GM19395 (cell line): ENCODE data around the gene FHAD1.
A peak's percentile ranks its signal among the peaks of the same experiment; 100 is the strongest.

ENCODE experiments used
- ATAC-seq: cut with Tn5 transposase; IDR thresholded peaks from one replicate; pipeline ENCODE4 v1.9.1; 2021; ENCODE audit warnings: mild to moderate bottlenecking, moderate library complexity; ENCODE audit not compliant: unreplicated experiment

FHAD1 gene

DNA sequence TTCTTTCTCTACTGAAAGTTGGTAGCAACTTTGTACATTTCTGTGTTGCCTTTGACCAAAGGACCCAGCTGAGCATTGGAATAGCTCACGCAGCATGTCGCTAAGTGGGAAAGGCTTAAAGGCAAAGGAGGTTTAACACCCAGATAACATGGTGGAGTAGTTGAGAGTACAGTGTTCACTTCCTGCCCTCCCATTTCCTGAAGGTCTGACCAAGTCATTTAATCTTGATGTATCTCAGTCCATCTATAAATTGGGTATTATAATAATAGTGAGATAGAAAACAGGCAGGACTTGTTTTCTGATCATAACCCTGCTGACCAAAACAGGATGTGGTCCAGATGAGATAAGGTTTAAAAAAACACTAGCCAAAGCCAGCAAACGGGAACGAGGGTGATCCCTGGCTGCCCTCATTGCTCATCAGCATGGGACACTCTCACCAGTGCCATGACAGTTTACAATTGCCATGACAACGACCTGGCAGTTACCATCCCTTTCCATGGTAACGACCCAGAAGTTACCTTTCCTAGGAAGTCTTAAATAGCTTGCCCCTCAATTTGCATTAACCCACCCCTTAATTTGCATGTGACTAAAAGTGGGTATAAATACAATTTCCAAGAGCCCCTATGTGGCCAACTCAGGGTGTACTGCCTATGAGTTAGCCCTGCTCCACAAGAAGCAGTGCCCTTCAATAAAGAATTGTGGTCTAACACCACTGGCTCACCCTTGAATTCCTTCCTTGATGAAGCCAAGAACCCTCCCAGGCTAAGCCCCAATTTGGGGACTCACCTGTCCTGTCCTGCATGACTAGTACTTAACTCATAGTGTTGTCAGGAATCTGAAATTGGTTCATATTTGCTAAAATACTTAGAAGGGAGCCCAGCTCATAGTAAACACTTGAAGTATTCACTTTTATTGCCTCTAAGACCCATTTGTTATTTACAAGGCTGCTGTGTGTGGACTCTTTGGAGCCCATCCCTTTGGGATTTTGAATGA lies 28.4 kb upstream of the FHAD1 start:
- ATAC-seq: no peak

DNA sequence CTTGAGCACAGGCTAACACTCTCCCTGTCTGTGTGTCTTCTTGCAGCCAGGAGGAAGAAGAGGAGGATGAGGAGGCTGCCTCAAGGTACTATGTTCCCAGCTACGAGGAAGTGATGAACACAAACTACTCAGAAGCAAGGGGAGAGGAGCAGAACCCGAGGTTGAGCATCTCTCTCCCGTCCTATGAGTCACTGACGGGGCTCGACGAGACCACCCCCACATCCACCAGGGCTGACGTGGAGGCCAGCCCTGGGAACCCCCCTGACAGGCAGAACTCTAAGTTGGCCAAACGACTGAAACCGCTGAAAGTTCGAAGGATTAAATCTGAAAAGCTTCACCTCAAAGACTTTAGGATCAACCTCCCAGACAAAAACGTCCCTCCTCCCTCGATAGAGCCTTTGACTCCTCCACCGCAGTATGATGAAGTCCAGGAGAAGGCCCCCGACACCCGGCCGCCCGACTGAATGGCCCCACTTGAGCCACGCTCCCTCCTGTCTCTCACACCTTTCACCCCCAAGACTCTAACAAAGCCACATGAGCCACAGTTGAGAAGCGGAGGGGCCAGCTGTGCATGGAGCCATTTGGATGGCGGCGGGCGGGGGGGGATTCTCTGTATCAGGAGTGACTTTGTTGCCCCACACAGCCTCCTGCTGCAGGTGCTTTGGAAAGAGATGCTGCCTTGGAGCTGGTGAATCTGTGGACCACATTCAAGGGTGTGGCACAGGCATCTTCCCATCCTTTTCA lies 27.6 kb upstream of the FHAD1 start:
- ATAC-seq: no peak

DNA sequence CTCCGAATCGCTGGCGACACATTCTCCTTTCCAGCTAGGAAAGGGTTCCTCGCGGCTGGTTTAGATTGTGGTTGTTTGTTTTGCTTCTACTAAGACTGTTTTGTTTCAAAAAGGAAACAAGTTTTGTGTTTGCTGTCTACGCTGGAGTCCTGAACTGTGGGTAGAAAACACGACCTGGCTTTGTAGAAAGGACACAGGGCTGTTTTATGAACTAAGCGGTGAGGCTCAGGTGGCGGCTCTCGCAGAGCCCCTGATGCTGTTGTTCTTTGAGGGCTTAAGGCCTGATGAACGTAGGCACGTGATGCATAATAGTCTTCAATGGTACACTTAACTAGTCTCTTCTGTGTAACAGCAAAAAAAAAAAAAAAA lies 27.0 kb upstream of the FHAD1 start:
- no peak for ATAC-seq

DNA sequence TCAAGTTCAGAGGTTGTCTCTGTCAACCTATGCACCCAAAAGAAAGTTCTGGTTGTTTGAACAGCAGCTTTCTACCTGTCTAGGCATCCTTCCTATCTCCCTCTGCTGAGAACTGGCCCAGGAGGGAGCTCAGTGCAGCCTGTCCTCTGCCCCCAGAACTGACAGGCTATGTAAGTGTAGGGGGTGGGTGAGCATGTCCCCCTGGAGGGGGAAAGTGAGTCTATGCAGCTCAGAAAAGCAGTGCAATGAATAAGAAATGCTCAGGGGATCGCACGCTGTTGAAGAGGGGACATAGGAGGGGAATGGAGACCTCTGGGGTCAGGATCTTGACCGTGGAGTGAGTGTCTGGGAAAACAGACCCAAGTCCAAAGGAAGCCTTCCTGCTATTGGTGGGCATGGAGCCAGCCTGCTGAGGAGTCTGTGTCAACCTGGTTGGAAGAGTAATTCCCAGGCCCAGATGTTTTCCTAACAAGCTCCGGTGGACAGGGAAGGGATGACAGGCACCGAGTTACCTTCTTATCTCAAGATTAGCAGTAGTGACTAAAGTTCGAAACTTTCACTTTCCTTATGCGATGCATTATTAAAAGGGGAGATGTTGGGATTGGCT lies 26.1 kb upstream of the FHAD1 start:
- no peak for ATAC-seq

DNA sequence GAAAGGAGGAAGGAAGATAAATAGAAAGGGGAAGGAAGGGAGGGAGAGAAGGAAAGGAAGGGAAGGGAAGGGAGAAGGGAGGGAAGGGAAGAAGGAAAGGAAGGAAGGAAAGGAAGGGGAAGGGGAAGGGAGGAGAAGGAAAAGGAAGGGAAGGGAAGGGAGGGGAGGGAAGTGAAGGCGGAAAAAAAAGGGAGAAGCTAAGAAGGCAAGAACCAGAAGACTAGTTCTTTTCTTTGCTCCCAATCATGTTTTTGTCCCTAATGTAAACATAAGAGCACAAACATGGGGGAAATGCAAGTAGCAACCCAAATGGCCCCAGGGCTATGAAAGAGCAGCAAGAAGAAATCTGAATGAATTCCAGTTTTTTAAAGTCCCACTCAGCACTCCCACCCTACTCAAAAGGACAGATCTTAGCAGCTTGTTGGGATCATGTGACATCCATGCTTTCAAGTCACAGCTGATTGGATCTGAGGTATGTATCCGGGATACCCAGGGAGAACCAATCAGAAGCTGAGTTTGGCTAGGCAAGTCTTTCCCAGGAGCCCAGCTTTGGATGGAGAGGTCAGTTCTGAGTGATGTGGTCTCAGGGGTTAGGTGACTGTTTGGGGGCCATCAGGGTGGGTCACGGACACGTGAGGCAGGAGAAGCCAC lies 24.2 kb upstream of the FHAD1 start:
- ATAC-seq: no peak

DNA sequence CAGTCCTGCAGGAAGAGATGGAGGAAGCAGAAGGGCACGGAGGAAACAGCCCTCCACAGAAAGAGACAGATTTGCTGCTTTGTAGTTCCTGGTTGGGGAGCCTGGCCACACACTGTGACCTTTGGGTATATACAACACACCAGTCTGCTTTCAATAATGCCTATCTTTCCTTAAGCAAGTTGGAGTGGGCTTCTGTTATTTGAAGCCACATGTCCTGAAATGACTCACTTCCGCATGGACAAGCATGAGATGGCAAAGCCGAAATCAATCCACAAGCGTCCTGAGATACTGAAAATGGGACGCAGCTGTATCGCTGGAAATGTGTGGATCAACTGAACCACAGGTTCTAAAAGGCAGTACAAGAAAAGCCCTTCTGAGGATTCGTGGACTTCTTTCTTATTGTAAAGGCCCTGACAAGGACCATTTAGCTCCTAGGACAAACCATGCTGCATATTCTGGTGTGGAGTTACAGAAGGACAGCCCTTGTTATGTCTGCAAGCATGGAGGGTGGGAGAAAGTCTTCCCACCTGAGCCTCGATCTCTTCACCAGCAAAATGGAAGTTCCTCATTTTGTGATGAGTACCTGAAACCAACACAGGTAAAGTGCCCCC lies 22.7 kb upstream of the FHAD1 start:
- no peak for ATAC-seq

DNA sequence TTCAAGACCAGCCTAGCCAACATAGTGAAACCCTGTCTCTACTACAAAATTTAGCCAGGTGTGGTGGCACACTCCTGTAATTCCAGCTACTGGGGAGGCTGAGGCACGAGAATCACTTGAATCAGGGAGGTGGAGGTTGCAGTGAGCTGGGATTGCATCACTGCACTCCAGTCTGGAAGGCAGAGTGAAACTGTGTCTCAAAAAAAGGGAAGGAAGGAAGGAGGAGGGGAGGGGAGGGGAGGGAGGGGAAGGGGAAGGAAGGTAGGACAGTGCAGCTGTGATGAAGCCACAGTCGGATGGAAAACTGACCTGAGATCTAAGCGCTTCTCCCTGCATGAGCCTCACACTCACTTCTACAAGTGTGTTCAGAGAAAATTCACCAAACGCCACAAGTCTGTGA lies 22.0 kb upstream of the FHAD1 start:
- no peak for ATAC-seq

DNA sequence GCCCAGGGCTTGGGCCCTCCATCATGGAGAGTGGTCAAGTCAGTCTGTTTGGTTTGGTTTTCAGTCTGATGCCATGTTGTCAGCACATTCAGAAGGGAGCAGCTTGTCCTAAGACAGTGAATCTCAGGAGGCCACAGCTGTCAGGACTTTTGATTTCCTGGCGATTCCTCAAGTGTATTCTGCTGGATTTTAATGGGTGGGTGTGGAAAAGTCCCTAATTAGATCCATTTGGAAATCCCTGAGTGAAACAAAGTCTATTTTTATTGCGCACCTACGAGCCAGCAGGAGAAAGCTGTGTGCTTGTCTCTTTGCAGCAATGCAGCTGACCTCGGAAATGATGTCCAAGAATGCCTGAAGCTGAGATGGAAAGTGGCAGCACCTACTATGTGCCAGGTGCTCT lies 21.6 kb upstream of the FHAD1 start:
- ATAC-seq: no peak

DNA sequence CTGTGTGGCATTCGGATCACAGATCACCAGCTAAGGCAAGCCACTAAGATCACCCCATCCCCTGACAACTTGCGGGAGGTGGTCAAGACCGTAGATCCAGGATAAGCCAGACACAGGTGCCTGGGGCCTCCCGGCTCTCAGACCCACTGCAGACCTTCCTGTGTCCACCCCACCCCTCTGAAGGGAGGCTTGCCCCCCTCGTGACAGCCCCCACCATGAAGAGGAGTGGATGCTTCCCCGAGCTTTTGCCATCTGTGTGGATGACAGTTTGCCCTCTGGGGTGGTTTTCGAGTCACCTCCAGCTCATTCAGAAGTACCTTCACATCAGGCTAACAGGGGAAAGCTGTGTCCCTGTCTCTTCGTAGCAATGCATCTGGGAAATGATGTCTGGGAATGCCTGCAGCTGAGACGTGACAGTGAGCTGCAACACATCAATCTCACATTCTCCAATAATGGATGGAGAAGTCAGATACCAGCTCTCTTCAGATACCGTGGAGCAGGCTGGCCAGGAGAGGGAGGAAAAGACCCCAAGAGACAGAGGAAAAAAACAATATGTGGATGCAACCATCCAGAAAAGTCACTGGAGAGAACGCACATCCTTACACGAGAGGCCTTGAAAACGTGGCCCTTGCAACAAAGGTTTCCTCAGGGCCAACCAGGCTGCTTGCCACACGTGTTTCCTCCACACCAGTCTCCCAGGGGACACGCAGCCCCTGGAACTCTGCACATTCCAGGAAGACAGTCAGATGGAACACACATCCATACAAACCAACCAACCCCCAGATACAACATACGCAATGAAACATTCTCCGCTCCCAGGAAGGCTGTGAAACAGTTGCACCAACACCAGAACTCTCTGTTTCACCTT lies 20.4 kb upstream of the FHAD1 start:
- no peak for ATAC-seq

DNA sequence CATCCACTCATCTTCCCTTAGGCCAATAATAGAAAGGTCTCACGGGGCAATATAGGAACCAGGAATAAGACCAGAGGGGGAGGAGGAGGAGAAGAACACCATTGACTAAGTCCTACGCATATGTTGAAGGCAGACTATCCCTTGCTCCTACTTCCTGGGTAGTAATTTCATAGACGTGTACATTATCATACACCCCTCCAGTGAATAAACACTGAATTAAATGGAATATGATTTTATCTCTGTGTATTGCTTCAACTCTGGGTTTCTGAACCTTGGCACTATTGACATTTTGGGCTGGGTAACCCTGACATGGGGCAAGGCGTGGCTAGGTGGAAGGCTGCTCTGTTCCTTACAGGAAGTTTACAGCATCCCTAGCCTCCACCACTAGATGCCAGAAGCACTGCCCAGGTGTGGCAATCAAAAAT lies 17.3 kb upstream of the FHAD1 start:
- no peak for ATAC-seq

DNA sequence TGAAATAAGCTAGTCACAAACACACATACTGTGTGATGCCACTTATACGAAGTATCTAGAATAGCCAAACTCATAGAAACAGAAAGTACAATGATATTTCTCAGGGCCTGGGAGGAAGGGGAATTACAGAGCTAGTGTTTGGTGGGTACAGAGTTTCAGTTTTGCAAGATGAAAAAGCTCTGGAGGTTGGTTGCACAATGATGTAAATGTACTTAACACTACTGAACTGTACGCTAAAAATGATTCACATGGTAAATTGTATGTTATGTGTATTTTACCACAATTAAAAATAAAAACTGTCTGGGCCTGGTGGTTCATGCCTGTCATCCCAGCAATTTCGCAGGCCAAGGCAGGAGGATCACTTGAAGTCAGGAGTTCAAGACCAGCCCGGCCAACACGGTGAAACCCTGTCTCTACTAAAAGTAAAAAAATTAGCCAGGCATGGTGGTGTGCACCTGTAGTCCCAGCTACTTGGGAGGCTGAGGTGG lies 15.3 kb upstream of the FHAD1 start:
- peak; percentile 89 for ATAC-seq

DNA sequence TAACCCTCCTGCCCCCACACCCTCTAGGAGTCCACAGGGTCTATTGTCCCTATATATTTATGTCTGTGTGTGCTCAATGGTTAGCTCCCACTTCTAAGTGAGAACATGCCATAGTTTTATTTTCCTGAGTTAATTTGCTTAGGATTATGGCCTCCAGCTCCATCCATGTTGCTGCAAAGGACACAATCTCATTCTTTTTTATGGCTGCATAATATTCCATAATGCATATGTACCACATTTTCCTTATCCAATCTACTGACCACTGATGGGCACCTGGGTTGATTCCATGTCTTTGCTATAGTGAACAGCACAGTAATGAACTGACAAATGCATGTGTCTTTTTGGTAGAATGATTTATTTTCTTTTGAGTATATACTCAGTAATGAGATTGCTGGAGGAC lies 13.3 kb upstream of the FHAD1 start:
- no peak for ATAC-seq

DNA sequence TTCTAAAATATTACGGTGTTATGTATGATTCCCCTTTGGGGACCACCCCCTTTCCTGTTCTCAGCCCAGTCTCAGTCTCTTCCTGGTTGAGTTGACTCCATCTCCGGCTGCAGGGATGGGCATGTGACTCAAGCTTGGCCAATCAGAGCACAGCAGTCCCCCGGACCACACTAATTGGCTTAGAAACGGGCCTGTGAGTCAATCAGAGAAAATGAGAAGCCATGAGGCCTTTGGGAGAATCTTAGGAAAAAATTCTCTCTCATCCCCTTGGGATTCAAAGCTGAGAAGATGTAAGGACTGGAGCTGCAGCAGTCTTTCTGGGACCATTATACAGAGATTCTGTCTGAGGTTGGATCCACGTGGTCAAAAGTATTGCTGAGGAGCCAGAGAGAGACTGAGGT lies 10.7 kb upstream of the FHAD1 start:
- no peak for ATAC-seq

DNA sequence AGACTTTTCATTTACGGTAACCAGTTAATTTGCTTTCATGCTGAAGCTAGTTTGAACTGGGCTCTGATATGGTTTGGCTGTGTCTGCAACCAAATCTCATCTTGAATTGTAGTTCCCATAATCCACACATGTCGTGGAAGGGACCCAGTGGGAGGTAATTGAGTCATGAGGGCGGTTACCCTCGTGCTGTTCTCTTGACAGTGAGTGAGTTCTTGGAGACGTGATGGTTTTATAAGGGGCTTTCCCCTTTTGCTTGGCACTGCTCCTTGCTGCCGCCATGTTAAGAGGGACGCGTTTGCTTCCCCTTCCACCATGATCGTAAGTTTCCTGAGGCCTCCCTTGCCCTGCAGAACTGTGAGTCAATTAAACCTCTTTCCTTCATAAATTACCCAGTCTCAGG lies 10.3 kb upstream of the FHAD1 start:
- ATAC-seq: no peak

DNA sequence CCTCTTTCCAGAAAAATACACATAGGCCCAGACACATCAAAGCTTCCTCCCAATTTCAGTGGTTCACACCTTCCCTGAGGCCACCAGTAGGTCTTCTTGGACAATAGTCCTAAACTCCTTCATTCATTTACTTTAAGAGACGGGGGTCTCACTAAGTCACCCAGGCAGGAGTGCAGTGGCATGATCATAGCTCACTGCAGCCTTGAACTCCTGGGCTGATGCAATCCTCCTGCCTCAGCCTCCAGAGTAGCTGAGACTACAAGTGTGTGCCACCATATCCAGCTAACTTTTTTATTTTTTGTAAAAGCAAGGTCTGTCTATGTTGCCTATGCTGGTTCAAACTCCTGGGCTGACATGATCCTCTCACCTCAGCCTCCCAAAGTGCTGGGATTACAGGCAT lies 8.2 kb upstream of the FHAD1 start:
- ATAC-seq: no peak

DNA sequence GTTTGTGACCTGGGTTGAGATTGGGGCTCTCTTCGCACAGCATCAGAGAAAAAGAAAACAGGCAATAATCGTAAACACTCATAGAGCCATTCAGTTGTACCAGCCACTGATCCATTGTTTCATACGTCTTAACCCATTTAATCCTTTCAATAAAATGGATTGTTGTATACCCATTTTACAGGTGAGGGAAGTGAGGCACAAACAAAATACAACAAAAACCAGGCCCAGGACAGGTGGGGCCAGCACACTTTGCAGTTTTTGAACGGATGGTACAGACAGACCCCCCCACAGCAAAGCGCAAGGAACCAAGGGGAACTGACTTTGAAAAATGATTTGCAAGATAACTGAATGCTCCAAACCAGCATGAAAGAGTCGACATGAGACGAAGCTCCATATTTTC lies 4.3 kb upstream of the FHAD1 start:
- ATAC-seq: no peak

DNA sequence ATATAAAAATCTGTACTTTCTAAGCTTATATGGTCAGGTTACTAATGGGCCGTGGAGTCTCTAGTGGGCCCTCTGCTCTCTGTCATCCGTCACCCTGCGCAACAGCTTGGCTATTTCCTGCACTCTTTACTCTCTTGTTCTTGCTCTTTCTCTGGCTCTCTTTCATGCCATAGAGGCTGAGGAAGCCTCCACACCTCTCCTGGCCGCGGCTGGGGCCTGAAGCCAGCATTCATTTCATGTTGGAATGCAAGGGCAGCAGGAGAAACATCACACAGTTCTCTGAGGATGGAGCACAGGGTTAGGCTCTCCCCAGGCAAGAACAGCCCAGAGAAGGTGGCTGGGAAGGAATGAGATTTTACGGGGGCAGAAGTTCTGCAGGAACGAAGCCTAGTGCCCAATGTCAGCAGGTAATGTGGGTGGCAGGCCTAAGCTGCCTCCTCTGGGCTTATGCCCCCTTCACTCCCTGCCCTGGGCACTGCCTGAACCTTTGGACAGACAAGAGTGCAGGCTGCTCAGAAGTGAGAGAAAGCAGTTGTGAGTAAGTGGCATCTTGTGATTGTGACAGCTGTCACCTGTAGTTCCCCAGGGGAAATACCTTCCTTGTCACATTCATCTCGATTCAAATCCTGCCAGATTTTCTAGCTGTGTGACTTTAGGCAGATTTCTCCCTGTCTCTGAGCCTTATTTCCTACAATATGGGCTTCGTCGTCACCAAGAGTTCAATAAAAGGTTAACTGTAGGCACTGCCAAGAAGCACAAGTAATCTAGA lies 3.6 kb upstream of the FHAD1 start:
- no peak for ATAC-seq

DNA sequence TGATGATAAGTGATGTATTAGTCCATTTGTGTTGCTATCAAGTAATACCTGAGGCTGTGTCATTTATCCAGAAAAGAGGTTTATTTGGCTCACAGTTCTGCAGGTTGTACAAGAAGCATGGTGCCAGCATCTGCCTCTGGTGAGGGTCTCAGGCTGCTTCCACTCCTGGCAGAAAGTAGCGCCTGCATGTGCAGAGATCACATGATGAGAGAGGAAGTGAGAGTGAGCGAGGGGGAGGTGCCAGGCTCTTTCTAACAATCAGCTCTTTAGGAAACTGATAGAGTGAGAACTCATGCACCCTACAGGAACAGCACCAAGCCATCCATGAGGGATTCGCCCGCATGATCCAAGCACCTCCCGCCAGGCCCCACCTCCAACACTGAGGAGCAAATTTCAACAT lies 2.2 kb upstream of the FHAD1 start:
- no peak for ATAC-seq
